ENCODE measurements around the gene LHX8. TPM values are rescaled to one million over a fixed set of nuclear protein-coding genes. Genes with fewer than 3 reads are reported as not detected.
A peak's percentile ranks its signal among the peaks of the same experiment; 100 is the strongest.

LHX8 gene
- total and polyA plus RNA-seq, 10 donors, result not detected

GRCh38 chr1:75203415-75204277 lies 69.5 kb downstream of the LHX8 start:
- intact Hi-C loops (cut with DNase I; ENCODE audit: low total_unique reads), result loop anchor here (5.0 kb wide), 1 partner anchor 431 kb away; no protein-coding TSS in a partner anchor

DNA sequence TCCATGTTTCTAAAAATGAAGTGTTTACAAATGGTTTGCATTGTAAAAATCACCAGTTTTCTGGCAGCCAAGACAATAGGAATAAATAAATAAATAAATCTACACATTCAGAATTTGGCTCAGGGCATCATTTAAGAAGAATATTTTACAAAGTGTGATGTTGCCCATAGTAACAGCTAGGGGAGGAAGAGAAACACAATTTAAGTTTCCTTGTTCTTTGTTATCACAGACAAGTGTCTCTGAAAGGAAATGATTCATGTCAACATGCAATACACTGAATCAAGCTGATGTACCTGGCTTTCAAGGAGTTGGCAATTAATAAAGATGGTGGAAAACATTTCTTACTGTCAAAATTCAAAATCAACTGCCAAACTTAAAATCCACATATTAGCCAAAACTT lies 74.7 kb downstream of the LHX8 start:
- Histone ChIP-seq H3K27me3 (replicated peaks in 1 of 7) (no peaks in the 10 kb centered on the region), H3K4me1 (no peaks in the 10 kb centered on the region), H3K27ac (no peak overlapping the region), H3K36me3 (no peaks in the 10 kb centered on the region), H3K9me3 (no peaks in the 10 kb centered on the region), H3K4me3 (no peak overlapping the region)
- intact Hi-C loops (cut with DNase I; ENCODE audit: low total_unique reads), result no loop called here
- TF ChIP-seq CTCF (IDR thresholded peaks at IDR 0.05 in 8 of 11, conservative IDR thresholded peaks at IDR 0.05 in 3 of 11), result no peak
- TF ChIP-seq POLR2A (IDR thresholded peaks at IDR 0.05), result no peak
- no peak for DNase-seq

More at GRCh38 chr1:75203415-75204277, 69.5 kb downstream of the LHX8 start:
- TF ChIP-seq POLR2A (IDR thresholded peaks at IDR 0.05) (no peak), CTCF (IDR thresholded peaks at IDR 0.05 in 8 of 11, conservative IDR thresholded peaks at IDR 0.05 in 3 of 11) (peak in 8 of 11 experiments; percentile 23 to 61 (median 42)), POLR2AphosphoS5 (IDR thresholded peaks at IDR 0.05) (no peak)
- Histone ChIP-seq H3K9me3 (no peaks in the 10 kb centered on the region), H3K4me3 (no peak overlapping the region), H3K27ac (no peak overlapping the region), H3K4me1 (no peaks in the 10 kb centered on the region), H3K36me3 (no peaks in the 10 kb centered on the region), H3K27me3 (replicated peaks in 1 of 7) (peaks cover 0 to 3% (median 0%) of the 10 kb centered on the region in 7 donors)
- DNase-seq, result no peak
- 25 to 33% (median 30%) methylated on average over 8 of the region's 8 CpGs for WGBS, 5 donors

Small RNA genes lying within 50 kb of the gene (small RNA-seq; reads per million reads assigned to genes)
- 0 reads per million in 4 donors for gene RNU6-622P

Data from spleen (tissue), 11 donors.